Neural cell (in vitro differentiated cells): ENCODE data around the gene LMO1. TPM values are rescaled to one million over a fixed set of nuclear protein-coding genes. Genes with fewer than 3 reads are reported as not detected.

ENCODE experiments used
- H2AFZ ChIP-seq: fragments of 200-600, 300-800 bp; sonication (generic), shearing (Covaris generic); 2 replicates; pipeline ENCODE4 v1.6.0; 2014; ENCODE audit warnings: low read depth, mild to moderate bottlenecking, antibody characterized with exemption, low read length, moderate library complexity
- H3F3A ChIP-seq: fragments of 200-600 bp; shearing (Covaris generic); 2 replicates; pipeline ENCODE4 v1.6.1; 2016; ENCODE audit warnings: mild to moderate bottlenecking, moderate library complexity, mixed read lengths, antibody characterized with exemption, low read length; ENCODE audit not compliant: insufficient read depth, poor library complexity, severe bottlenecking
- H3K27ac ChIP-seq: fragments of 200-600, 300-800 bp; sonication (generic), shearing (Covaris generic); 2 replicates; pipeline ENCODE4 v1.5.1; 2014; ENCODE audit warnings: mild to moderate bottlenecking, low read length, moderate library complexity
- H3K27me3 ChIP-seq: fragments of 300-800, 200-600 bp; sonication (generic), shearing (Covaris generic); 2 replicates; pipeline ENCODE4 v1.6.0; 2014; ENCODE audit warnings: mild to moderate bottlenecking, low read depth, low read length, moderate library complexity; ENCODE audit not compliant: insufficient read depth
- H3K36me3 ChIP-seq: fragments of 300-800, 200-600 bp; sonication (generic), shearing (Covaris generic); 2 replicates; pipeline ENCODE4 v1.5.1; 2014; ENCODE audit warnings: mild to moderate bottlenecking, antibody characterized with exemption, low read length, moderate library complexity; ENCODE audit not compliant: insufficient read depth
- H3K4me2 ChIP-seq: fragments of 300-800, 200-600 bp; sonication (generic), shearing (Covaris generic); 2 replicates; pipeline ENCODE4 v1.6.0; 2014; ENCODE audit warnings: mild to moderate bottlenecking, low read length
- H3K4me3 ChIP-seq: fragments of 300-800, 200-600 bp; sonication (generic), shearing (Covaris generic); 2 replicates; pipeline ENCODE4 v1.5.1; 2014; ENCODE audit warnings: mild to moderate bottlenecking, low read length, moderate library complexity
- H3K79me2 ChIP-seq: fragments of 200-600 bp; shearing (Covaris generic); replicated peaks from 2 replicates; pipeline ENCODE4 v1.6.0; 2014; ENCODE audit warnings: mild to moderate bottlenecking, low read length, moderate library complexity; ENCODE audit not compliant: insufficient read depth
- H3K9ac ChIP-seq: fragments of 300-800, 200-600 bp; sonication (generic), shearing (Covaris generic); 2 replicates; pipeline ENCODE4 v1.6.1; 2016; ENCODE audit warnings: mild to moderate bottlenecking, low read length, mixed read lengths
- H3K9me2 ChIP-seq: fragments of 200-600 bp; shearing (Covaris generic); 2 replicates; pipeline ENCODE4 v1.6.1; 2016; ENCODE audit warnings: mild to moderate bottlenecking, low read length, mixed read lengths; ENCODE audit not compliant: insufficient read depth
- H3K9me3 ChIP-seq: fragments of 200-600, 300-800 bp; sonication (generic), shearing (Covaris generic); 2 replicates; pipeline ENCODE4 v1.6.1; 2016; ENCODE audit warnings: mild to moderate bottlenecking, mixed run types, low read length, moderate library complexity, mixed read lengths
- H4K20me1 ChIP-seq: fragments of 200-600 bp; shearing (Covaris generic); 2 replicates; pipeline ENCODE4 v1.6.1; 2016; ENCODE audit warnings: mild to moderate bottlenecking, mixed run types; ENCODE audit not compliant: insufficient read depth
- EP300 ChIP-seq: fragments of 450-650 bp; conservative IDR thresholded peaks from 2 replicates; pipeline ENCODE4 v1.6.1; 2014; ENCODE audit warnings: antibody characterized with exemption, mild to moderate bottlenecking, moderate library complexity; ENCODE audit not compliant: poor library complexity, severe bottlenecking
- EZH2 ChIP-seq: fragments of 200-600, 300-800 bp; shearing (Covaris generic), sonication (generic); IDR thresholded peaks from 2 replicates; pipeline ENCODE4 v1.6.1; 2014; ENCODE audit warnings: antibody characterized with exemption, low read length, borderline replicate concordance, mild to moderate bottlenecking; ENCODE audit not compliant: insufficient read depth, poor library complexity, severe bottlenecking
- MXI1 ChIP-seq: fragments of 450-650 bp; conservative IDR thresholded peaks from 2 replicates; pipeline ENCODE4 v1.6.1; 2014; ENCODE audit warnings: antibody characterized with exemption, mild to moderate bottlenecking; ENCODE audit not compliant: poor library complexity, severe bottlenecking
- POLR2AphosphoS5 ChIP-seq: IDR thresholded peaks from 2 replicates; pipeline ENCODE4 v1.6.1; 2012
- RAD21 ChIP-seq: fragments of 450-650 bp; conservative IDR thresholded peaks from 2 replicates; pipeline ENCODE4 v1.6.1; 2014; ENCODE audit warnings: antibody characterized with exemption, mild to moderate bottlenecking, moderate library complexity
- SMC3 ChIP-seq: fragments of 450-650 bp; conservative IDR thresholded peaks from 2 replicates; pipeline ENCODE4 v1.6.1; 2014; ENCODE audit warnings: antibody characterized with exemption, mild to moderate bottlenecking, moderate library complexity; ENCODE audit not compliant: poor library complexity
- TAF1 ChIP-seq: IDR thresholded peaks from 2 replicates; pipeline ENCODE4 v1.6.1; 2012; ENCODE audit warnings: low read depth
- polyA plus RNA-seq: library from polyadenylated mRNA; depleted of rRNA; stranded (reverse); fragments of >200 nt; gene quantifications from 2 replicates; pipeline ENCODE4 v1.2.3, GENCODE V29; 2014
- TF ChIP-seq, protein P1 (sequence below): fragments of 450-650 bp; IDR thresholded peaks from 2 replicates; pipeline ENCODE4 v1.5.1; 2014; ENCODE audit warnings: antibody characterized with exemption, mild to moderate bottlenecking, moderate library complexity; ENCODE audit not compliant: poor library complexity, severe bottlenecking
- TF ChIP-seq, protein P2 (sequence below): IDR thresholded peaks from 2 replicates; pipeline ENCODE4 v1.6.1; 2012; ENCODE audit warnings: borderline replicate concordance

Gene LMO1
- polyA plus RNA-seq, 1 donor from 2014 or later: 4.4 TPM

DNA sequence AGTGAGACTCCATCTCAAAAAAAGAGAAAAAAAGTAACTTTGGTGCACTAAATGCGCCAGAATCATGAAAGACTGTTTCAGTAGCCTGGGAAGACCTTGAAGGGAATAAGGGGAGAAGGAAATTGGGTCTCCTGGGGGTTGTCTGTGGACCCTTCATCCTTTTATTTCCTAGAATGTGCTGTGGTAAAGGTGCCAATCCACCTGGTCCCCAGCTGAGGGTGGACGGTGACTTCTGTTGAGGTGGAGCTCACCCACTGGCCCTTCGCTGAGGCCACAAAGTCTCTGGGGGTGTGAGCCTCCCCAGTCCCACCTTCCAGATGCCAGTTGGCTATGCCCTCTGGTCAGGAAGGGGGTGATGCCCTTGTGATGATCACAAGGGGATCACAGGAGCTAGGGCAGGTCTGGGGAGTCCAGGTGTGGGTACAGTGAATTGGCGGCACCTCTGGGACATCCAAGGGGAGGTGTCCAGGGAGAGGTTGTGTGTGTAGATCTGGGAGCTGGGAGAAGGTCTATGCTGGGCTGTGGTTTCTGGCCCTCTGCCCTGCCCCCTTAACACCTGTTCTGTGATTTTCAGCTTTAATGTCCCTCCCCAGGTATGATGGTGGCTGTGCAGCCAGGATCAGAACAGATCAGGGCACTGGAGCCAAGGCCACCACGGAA lies 34.2 kb upstream of the LMO1 start:
- Histone ChIP-seq H2AFZ (no peak overlapping the region), H3K79me2 (no peaks in the 10 kb centered on the region), H3K27me3 (no peaks in the 10 kb centered on the region), H3K36me3 (no peaks in the 10 kb centered on the region), H3K9me3 (no peaks in the 10 kb centered on the region), H3K9ac (no peak overlapping the region), H3F3A (no peaks in the 10 kb centered on the region), H4K20me1 (no peaks in the 10 kb centered on the region), H3K9me2 (no peaks in the 10 kb centered on the region), H3K27ac (no peak overlapping the region), H3K4me3 (no peak overlapping the region), H3K4me2 (no peak overlapping the region)
- no peak for TF ChIP-seq SMC3
- no peak for TF ChIP-seq TAF1
- no peak for TF ChIP-seq RAD21
- TF ChIP-seq, protein P1, sequence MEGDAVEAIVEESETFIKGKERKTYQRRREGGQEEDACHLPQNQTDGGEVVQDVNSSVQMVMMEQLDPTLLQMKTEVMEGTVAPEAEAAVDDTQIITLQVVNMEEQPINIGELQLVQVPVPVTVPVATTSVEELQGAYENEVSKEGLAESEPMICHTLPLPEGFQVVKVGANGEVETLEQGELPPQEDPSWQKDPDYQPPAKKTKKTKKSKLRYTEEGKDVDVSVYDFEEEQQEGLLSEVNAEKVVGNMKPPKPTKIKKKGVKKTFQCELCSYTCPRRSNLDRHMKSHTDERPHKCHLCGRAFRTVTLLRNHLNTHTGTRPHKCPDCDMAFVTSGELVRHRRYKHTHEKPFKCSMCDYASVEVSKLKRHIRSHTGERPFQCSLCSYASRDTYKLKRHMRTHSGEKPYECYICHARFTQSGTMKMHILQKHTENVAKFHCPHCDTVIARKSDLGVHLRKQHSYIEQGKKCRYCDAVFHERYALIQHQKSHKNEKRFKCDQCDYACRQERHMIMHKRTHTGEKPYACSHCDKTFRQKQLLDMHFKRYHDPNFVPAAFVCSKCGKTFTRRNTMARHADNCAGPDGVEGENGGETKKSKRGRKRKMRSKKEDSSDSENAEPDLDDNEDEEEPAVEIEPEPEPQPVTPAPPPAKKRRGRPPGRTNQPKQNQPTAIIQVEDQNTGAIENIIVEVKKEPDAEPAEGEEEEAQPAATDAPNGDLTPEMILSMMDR: no peak
- TF ChIP-seq, protein P2, sequence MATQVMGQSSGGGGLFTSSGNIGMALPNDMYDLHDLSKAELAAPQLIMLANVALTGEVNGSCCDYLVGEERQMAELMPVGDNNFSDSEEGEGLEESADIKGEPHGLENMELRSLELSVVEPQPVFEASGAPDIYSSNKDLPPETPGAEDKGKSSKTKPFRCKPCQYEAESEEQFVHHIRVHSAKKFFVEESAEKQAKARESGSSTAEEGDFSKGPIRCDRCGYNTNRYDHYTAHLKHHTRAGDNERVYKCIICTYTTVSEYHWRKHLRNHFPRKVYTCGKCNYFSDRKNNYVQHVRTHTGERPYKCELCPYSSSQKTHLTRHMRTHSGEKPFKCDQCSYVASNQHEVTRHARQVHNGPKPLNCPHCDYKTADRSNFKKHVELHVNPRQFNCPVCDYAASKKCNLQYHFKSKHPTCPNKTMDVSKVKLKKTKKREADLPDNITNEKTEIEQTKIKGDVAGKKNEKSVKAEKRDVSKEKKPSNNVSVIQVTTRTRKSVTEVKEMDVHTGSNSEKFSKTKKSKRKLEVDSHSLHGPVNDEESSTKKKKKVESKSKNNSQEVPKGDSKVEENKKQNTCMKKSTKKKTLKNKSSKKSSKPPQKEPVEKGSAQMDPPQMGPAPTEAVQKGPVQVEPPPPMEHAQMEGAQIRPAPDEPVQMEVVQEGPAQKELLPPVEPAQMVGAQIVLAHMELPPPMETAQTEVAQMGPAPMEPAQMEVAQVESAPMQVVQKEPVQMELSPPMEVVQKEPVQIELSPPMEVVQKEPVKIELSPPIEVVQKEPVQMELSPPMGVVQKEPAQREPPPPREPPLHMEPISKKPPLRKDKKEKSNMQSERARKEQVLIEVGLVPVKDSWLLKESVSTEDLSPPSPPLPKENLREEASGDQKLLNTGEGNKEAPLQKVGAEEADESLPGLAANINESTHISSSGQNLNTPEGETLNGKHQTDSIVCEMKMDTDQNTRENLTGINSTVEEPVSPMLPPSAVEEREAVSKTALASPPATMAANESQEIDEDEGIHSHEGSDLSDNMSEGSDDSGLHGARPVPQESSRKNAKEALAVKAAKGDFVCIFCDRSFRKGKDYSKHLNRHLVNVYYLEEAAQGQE: no peak
- no peak for TF ChIP-seq MXI1
- no peak for TF ChIP-seq EZH2
- no peak for TF ChIP-seq POLR2AphosphoS5
- no peak for TF ChIP-seq EP300

DNA sequence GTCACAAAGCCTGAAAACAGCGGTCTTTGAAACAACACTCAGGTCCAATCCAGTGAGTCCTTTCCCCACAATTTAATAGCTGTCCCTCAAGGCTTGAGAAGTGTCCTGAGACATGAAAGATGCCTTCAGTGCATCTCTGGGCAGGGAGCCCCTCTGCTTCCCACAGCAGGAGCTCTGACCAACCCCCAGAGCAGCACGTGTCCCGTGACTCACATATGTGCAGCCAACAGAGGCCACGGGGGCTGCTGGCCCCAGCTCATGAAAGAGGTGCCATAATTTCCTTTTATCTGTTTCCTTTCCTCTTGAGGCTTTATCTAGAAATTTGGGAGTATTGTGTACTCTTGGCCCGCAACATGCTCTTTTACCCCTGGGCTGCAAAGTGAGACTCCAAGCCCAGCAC lies 33.2 kb upstream of the LMO1 start:
- Histone ChIP-seq H3K4me3 (no peak overlapping the region), H3K9me3 (no peaks in the 10 kb centered on the region), H3K4me2 (no peak overlapping the region), H3K36me3 (no peaks in the 10 kb centered on the region), H3K9me2 (no peaks in the 10 kb centered on the region), H2AFZ (no peak overlapping the region), H3F3A (no peaks in the 10 kb centered on the region), H3K79me2 (no peaks in the 10 kb centered on the region), H3K27ac (no peak overlapping the region), H3K9ac (no peak overlapping the region), H4K20me1 (no peaks in the 10 kb centered on the region), H3K27me3 (no peaks in the 10 kb centered on the region)
- TF ChIP-seq SMC3 (no peak), EP300 (no peak), POLR2AphosphoS5 (no peak), EZH2 (no peak), TAF1 (no peak), MXI1 (no peak), RAD21 (no peak)
- TF ChIP-seq, protein P1: no peak
- TF ChIP-seq, protein P2: no peak
